Stimulated activated CD4-positive, alpha-beta T cell treated with anti-CD3 and anti-CD28 coated beads, Interleukin-2, amount 100 ng/mL, for 4 hours (primary cell): Measurements from ENCODE around the gene ZNF571.

Source experiments
- DNase-seq: peaks from one replicate; pipeline ENCODE4 v3.0.0-alpha.2; 2020; ENCODE audit warnings: low read depth

Gene ZNF571

DNA sequence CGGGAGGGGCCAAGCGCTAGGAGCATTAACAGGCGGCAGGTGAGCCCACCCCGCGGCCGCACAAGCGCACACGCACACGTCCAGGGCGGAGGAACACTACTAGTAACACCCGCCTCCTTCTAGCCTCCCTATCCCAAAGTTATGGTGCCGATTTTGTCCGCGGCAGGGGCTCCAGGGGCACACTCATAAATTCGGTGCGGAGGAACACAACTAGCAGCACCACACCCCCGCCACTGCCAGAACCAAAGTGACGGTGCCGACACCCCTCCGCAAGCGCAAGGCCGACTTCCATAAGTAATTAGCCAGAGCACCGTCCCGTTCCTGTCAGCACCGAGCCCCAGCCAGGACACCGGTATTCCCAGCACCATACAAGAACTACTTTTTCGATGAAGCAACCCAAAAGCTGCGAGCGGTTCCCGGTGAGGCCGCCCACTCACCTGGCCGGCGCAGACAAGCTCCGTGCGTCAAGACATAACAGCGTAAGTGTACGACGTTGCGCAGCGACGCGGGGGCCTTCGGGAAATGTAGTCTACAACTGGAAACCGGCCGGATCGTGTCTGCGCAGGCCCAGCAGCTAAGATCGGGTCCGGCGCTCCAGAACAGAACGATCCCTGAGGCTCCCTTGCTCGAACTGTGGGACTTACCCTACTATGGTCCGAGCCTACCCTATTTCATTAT lies at the start of gene ZNF571, which contains the start of gene ZNF540:
Gene ZNF571, minus strand, starts transcription at position 489 of the 678 bp plus-strand sequence. CDS start 8,116 bp downstream, outside the sequence.
Gene ZNF540, plus strand, starts transcription at position 573 of the 678 bp plus-strand sequence. CDS start 3,572 bp downstream, outside the sequence.
- DNase-seq: peak; percentile 92

DNA sequence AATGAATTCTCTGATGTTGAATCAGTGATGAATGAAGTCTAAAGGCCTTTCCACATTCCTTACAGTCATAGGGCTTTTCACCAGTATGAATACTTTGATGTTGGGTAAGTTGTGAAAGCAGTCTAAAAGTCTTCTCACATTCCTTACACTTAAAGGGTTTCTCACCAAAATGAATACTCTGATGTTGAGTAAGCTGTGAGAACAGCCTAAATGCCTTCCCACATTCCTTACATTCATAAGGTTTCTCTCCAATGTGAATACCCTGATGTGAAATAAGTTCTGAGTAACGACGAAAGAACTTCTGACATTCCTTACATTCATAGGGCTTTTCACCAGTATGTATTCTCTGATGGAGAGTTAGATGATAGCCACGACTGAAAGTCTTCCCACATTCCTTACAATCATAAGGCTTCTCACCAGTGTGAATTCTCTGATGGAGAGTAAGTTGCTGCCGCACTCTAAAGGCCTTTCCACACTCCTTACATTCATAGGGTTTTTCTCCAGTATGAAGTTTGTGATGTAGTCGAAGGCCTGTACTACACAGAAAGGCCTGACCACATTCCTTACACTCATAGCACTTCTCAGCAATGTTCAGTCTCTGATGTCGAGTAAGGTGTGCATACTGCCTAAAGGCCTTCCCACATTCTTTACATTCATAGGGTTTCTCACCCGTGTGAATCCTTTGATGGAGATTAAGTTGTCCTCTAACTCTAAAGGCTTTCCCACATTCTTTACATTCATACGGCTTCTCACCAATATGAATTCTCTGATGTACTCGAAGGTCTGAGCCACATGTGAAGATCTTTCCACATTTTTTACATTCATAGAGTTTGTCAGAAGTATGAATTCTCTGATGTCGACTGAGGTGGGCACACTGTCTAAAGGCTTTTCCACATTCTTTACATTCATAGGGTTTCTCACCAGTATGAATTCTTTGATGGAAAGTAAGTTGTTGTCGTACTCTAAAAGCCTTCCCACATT lies 40.8 kb upstream of the ZNF571 start:
- DNase-seq: no peak

- peak; percentile 39 for DNase-seq
These were observed 390 bp upstream of the ZNF571 start for GRCh38 chr19:37594982-37595382.

GRCh38 chr19:37593996-37594303 lies 642 bp downstream of the ZNF571 start:
- no peak for DNase-seq

DNA sequence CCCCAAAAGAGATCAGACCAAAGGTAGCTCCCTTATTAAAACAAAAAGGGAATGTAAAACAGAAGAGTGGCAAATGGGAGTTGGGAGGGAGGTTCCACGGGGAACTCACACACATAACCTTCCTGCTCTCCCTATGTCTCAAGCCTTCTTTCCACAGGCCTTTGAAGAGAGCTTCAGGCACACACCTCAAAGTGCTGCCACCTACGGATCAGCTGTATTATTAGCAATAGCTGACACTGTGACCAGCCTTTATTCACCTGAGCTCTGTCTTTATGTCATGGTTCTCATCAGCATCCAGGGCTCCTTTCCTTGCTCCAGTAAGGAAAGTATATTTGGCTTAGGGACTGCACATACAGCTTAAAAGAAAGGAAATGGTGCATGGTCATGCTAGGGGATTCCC lies 11.3 kb downstream of the ZNF571 start:
- DNase-seq: no peak

- no peak for DNase-seq
These were observed 22.4 kb downstream of the ZNF571 start for GRCh38 chr19:37572203-37572602.

DNA sequence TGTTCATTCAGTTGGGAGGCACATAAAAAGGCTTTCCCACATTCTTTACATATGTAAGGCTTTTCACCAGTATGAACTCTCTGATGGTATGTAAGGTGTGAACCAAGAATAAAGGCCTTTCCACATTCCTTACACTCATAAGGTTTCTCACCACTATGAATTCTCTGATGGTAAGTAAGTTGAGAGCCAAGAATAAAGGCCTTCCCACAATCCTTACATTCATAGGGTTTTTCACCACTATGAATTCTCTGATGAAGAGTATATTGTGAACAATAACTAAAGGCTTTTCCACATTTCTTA lies 29.3 kb downstream of the ZNF571 start:
- no peak for DNase-seq

- no peak for DNase-seq
These were observed 29.8 kb downstream of the ZNF571 start for GRCh38 chr19:37564624-37565369.

GRCh38 chr19:37563518-37563917 lies 31.1 kb downstream of the ZNF571 start:
- no peak for DNase-seq

- peak; percentile 18 for DNase-seq
These were observed 43.2 kb downstream of the ZNF571 start for GRCh38 chr19:37551129-37551993.

- DNase-seq: no peak
These were observed 57.1 kb downstream of the ZNF571 start for GRCh38 chr19:37537391-37537947.

- DNase-seq: no peak
These were observed 74.7 kb downstream of the ZNF571 start for GRCh38 chr19:37519890-37520289.
